Upper lobe of right lung (tissue), 1 donor: ENCODE data around the gene CELSR1. TPM values are rescaled to one million over a fixed set of nuclear protein-coding genes. Genes with fewer than 3 reads are reported as not detected.

Source experiments
- ATAC-seq: fragments of 200-7000 bp; cut with Tn5 transposase; one replicate; pipeline ENCODE4 v1.9.1; 2020; ENCODE audit warnings: mild to moderate bottlenecking, moderate library complexity
- DNase-seq: peaks from one replicate; pipeline ENCODE4 v3.0.0-alpha.2; 2020
- H3K27ac ChIP-seq: fragments of 200-600 bp; one replicate; pipeline ENCODE4 v1.8.0; 2022
- H3K27me3 ChIP-seq: fragments of 200-600 bp; one replicate; pipeline ENCODE4 v1.8.0; 2022; ENCODE audit warnings: mild to moderate bottlenecking
- H3K36me3 ChIP-seq: fragments of 200-600 bp; one replicate; pipeline ENCODE4 v1.8.0; 2022
- H3K4me1 ChIP-seq: fragments of 200-600 bp; one replicate; pipeline ENCODE4 v1.8.0; 2022
- H3K4me3 ChIP-seq: fragments of 200-600 bp; one replicate; pipeline ENCODE4 v1.8.0; 2022; ENCODE audit warnings: mild to moderate bottlenecking
- H3K9me3 ChIP-seq: fragments of 200-600 bp; one replicate; pipeline ENCODE4 v1.8.0; 2022
- CTCF ChIP-seq: fragments of 200-600 bp; IDR thresholded peaks from one replicate; pipeline ENCODE4 v1.8.0; 2022; ENCODE audit warnings: antibody characterized with exemption
- intact Hi-C: fragments of 100-400 bp; cut with DNase I; formaldehyde crosslinking; loops from one replicate; pipeline ENCODE4 v1.11.0; 2022
- long read RNA-seq: library from polyadenylated mRNA; unstranded; transcript quantifications from one replicate; pipeline ENCODE4 v2.0.0, GENCODE V29; 2021
- total RNA-seq: library from RNA; stranded (reverse); fragmentation: NEBNext Ultra II Directional; extraction: Animal tissue kit (Norgen Biotek cat#: 25700); gene quantifications from one replicate; pipeline ENCODE4 v1.2.1, GENCODE V29; 2021
- donor health status: DM: no; HTN: yes; CAD: no; lungs with severe emphysema.

The CELSR1 gene, protein sequence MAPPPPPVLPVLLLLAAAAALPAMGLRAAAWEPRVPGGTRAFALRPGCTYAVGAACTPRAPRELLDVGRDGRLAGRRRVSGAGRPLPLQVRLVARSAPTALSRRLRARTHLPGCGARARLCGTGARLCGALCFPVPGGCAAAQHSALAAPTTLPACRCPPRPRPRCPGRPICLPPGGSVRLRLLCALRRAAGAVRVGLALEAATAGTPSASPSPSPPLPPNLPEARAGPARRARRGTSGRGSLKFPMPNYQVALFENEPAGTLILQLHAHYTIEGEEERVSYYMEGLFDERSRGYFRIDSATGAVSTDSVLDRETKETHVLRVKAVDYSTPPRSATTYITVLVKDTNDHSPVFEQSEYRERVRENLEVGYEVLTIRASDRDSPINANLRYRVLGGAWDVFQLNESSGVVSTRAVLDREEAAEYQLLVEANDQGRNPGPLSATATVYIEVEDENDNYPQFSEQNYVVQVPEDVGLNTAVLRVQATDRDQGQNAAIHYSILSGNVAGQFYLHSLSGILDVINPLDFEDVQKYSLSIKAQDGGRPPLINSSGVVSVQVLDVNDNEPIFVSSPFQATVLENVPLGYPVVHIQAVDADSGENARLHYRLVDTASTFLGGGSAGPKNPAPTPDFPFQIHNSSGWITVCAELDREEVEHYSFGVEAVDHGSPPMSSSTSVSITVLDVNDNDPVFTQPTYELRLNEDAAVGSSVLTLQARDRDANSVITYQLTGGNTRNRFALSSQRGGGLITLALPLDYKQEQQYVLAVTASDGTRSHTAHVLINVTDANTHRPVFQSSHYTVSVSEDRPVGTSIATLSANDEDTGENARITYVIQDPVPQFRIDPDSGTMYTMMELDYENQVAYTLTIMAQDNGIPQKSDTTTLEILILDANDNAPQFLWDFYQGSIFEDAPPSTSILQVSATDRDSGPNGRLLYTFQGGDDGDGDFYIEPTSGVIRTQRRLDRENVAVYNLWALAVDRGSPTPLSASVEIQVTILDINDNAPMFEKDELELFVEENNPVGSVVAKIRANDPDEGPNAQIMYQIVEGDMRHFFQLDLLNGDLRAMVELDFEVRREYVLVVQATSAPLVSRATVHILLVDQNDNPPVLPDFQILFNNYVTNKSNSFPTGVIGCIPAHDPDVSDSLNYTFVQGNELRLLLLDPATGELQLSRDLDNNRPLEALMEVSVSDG (N-terminal part only)
- 53.5 TPM for total RNA-seq
- long read RNA-seq, full-length matches to known transcripts, result 8 of 126 reads
- long read RNA-seq, partial matches to known transcripts, result 88 of 126 reads
- long read RNA-seq, other reads (novel, unspliced or antisense), result 30 of 126 reads

DNA sequence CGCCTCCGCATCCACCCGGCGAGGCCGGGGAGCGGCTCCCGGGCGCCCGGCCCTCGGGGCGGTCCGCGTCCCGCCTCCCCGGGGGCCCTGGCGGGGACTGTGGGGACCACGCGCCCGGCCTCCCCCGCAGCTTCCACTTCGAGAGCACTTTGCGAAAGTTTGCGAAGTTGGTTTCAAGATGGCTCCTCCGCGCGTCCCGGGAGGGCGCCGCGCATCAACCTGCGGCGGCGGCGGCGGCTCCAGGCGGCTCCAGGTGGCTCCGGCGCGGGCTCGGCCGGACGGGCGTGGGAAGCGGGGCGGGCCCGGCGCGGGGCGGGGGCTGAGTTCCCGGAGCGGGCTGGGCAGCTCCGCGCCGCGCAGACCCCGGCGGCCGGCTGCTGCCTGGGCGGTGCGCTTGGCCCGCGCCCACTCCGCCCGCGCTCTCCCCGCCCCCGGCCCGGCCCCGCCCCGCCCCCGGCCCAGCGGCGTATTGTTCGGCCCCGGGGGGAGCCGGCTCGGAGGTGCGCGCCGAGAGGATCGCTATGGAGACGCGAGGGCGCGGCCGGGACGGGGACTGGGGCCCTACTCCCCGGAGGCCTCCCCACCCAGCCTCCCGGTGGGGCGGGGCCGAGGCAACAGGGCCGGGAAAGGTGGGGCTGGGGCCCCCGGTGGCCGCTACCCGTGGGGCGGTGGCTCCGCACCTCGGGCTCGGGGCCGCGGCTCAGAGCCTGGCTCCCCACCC lies at the start of gene CELSR1:
Gene CELSR1, minus strand, starts transcription at position 396 of the 721 bp plus-strand sequence. CDS start 450 bp downstream, outside the sequence.
- DNase-seq (peak; percentile 94), ATAC-seq (peak; percentile 76)
- H3K9me3 ChIP-seq, result no peaks in the 10 kb centered on the region
- H3K36me3 ChIP-seq, result no peaks in the 10 kb centered on the region
- H3K4me1 ChIP-seq, result peaks cover 21% of the 10 kb centered on the region
- peak within 1 kb of the TSS; percentile 70 for H3K27ac ChIP-seq
- peaks cover 19% of the 10 kb centered on the region for H3K27me3 ChIP-seq
- no peak for TF ChIP-seq CTCF
- intact Hi-C loops, result loop anchor here (10.0 kb wide), 1 partner anchor 413 kb away; no protein-coding TSS in a partner anchor
- peak within 1 kb of the TSS; percentile 59 for H3K4me3 ChIP-seq

DNA sequence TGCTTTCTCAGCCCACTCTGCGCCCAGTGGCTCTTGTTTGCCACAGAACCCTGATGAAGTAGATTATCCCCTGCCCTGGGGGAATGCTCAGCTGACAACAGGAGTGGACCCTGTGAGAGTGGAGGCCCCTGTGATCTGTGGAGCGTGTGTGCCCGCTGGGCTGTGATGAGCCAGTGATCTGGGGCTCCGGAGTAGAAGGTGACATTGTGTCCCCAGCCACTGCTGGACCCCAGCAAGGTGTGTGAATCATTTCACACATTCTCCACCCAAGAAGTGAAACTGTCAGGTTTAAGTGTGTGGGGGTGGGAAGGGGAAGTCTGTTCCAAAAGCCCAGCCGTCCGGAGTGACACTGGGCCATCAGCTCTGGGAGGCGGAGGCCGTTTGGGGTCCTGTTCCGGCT lies 49.6 kb upstream of the CELSR1 start:
- Histone ChIP-seq H3K27ac (no peak overlapping the region), H3K4me1 (peaks cover 38% of the 10 kb centered on the region), H3K9me3 (no peaks in the 10 kb centered on the region), H3K36me3 (no peaks in the 10 kb centered on the region), H3K27me3 (no peaks in the 10 kb centered on the region), H3K4me3 (no peak overlapping the region)
- no peak for ATAC-seq
- DNase-seq, result no peak
- no peak for TF ChIP-seq CTCF
- intact Hi-C loops, result no loop called here

DNA sequence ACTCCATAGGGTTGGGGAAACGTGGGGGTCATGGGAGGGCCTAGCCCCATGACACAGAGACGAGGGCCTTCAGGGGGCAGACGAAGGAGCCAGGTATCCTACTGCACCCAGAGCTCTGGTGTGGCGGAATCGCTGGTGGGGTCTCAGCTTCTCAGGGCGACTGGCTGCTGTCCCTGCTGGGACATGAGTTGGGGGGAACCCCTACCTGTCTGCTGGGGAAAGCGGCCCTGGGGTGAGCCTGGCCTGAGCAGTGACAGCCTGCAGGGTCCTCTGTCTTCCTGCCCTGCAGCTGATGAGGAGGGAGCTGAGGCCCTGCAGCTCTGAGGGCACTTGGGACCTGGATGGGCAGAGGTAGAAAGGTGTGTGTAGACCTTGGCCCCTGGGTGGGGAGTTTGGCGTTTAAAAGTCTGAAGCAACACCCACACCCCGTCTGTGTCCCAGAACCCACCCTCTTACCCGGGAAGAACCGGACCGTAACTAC lies 49.2 kb upstream of the CELSR1 start:
- Histone ChIP-seq H3K36me3 (no peaks in the 10 kb centered on the region), H3K27me3 (no peaks in the 10 kb centered on the region), H3K4me3 (no peak overlapping the region), H3K9me3 (no peaks in the 10 kb centered on the region), H3K4me1 (peaks cover 41% of the 10 kb centered on the region), H3K27ac (no peak overlapping the region)
- peak; percentile 60 for DNase-seq
- intact Hi-C loops, result no loop called here
- TF ChIP-seq CTCF, result no peak
- ATAC-seq, result no peak

GRCh38 chr22:46586123-46586519 lies 48.7 kb upstream of the CELSR1 start:
- Histone ChIP-seq H3K36me3 (no peaks in the 10 kb centered on the region), H3K4me3 (no peak overlapping the region), H3K27ac (no peak overlapping the region), H3K27me3 (no peaks in the 10 kb centered on the region), H3K9me3 (no peaks in the 10 kb centered on the region), H3K4me1 (peaks cover 46% of the 10 kb centered on the region)
- DNase-seq (peak; percentile 63), ATAC-seq (peak; percentile 15)
- TF ChIP-seq CTCF, result no peak
- intact Hi-C loops, result no loop called here
